ENCODE results near the gene ABTB2. TPM values are rescaled to one million over a fixed set of nuclear protein-coding genes. Genes with fewer than 3 reads are reported as not detected.

ABTB2 gene
- total and polyA plus RNA-seq, 9 of the 15 experiments (the other 6 are each of a cell fraction or from before 2014, with no cell fraction given), result 0.03 to 0.18 (median 0.12) TPM; not detected in 2

GRCh38 chr11:34358258-34358727 lies 483 bp upstream of the ABTB2 start (continued):
- TF ChIP-seq ZNF740 (CRISPR knock-in tag; IDR thresholded peaks at IDR 0.05) (peak; percentile 73; the same call in 1 of the 2 replicates), ZNF740 (tag; IDR thresholded peaks at IDR 0.05) (peak in 1 of 2 experiments; percentile 91; a peak in 1 of 4 replicates), ZBTB17 (CRISPR knock-in tag; IDR thresholded peaks at IDR 0.05) (no peak), HNRNPL (IDR thresholded peaks at IDR 0.05; ENCODE audit: low read depth, low read length) (0 out of 2 replicates have a peak, but pooled peaks have one; percentile 46), MCM5 (IDR thresholded peaks at IDR 0.05; ENCODE audit: low read depth) (no peak), MAFG (tag; conservative IDR thresholded peaks at IDR 0.05) (no peak), BCOR (IDR thresholded peaks at IDR 0.05) (no peak), SREBF2 (CRISPR knock-in tag; IDR thresholded peaks at IDR 0.05) (no peak), SAFB2 (IDR thresholded peaks at IDR 0.05; ENCODE audit: borderline replicate concordance, low read depth, low read length, severe bottlenecking) (no peak), U2AF2 (optimal IDR thresholded peaks at IDR 0.05; ENCODE audit: low read depth, low read length) (no peak), ZC3H11A (IDR thresholded peaks at IDR 0.05; ENCODE audit: low read depth, low read length) (no peak), ARID3B (CRISPR knock-in tag; IDR thresholded peaks at IDR 0.05; ENCODE audit: borderline replicate concordance) (no peak), TSC22D4 (tag; IDR thresholded peaks at IDR 0.05) (no peak), ZNF655 (CRISPR knock-in tag; IDR thresholded peaks at IDR 0.05) (no peak), CBX2 (IDR thresholded peaks at IDR 0.05; ENCODE audit: insufficient read depth, low read length, poor library complexity, severe bottlenecking) (no peak), MITF (IDR thresholded peaks at IDR 0.05) (no peak), ZNF512 (tag; IDR thresholded peaks at IDR 0.05) (no peak), MBD1 (CRISPR knock-in tag; IDR thresholded peaks at IDR 0.05) (no peak), CBFB (CRISPR knock-in tag; IDR thresholded peaks at IDR 0.05) (no peak), RBM17 (IDR thresholded peaks at IDR 0.05; ENCODE audit: borderline replicate concordance, low read depth, low read length) (no peak), RBM25 (IDR thresholded peaks at IDR 0.05; ENCODE audit: low read depth, low read length, severe bottlenecking) (no peak)

Data from K562 (cell line).